ENCODE measurements around the gene MFAP5. TPM values are rescaled to one million over a fixed set of nuclear protein-coding genes. Genes with fewer than 3 reads are reported as not detected.

Gene MFAP5
- total and polyA plus RNA-seq, 2 donors (not counting 1 experiment from before 2014, with no cell fraction given) = 1.3 to 2.0 TPM

GRCh38 chr12:8642775-8643174 lies 19.9 kb downstream of the MFAP5 start:
- Histone ChIP-seq H3K4me2 (ENCODE audit: extremely low read depth, insufficient read depth, low read length) (no peak overlapping the region), H3K9ac (ENCODE audit: insufficient read depth, low read length) (no peak overlapping the region), H3K4me1 (ENCODE audit: control insufficient read depth, extremely low read depth, insufficient read depth, low read length) (no peaks in the 10 kb centered on the region), H3K27me3 (ENCODE audit: control insufficient read depth, insufficient read depth, low read length) (no peaks in the 10 kb centered on the region), H3K9me3 (ENCODE audit: control insufficient read depth, insufficient read depth, low read depth, low read length) (no peaks in the 10 kb centered on the region), H2AFZ (ENCODE audit: low read length) (no peak overlapping the region), H3K79me2 (ENCODE audit: control insufficient read depth, insufficient read depth, low read length) (no peaks in the 10 kb centered on the region), H3K36me3 (ENCODE audit: control insufficient read depth, insufficient read depth, low read length) (no peaks in the 10 kb centered on the region), H4K20me1 (ENCODE audit: control insufficient read depth, extremely low read depth, insufficient read depth, low read length) (no peaks in the 10 kb centered on the region), H3K27ac (ENCODE audit: insufficient read depth, low read length) (no peak overlapping the region), H3K4me3 (replicated peaks in 1 of 4; ENCODE audit: control extremely low read depth in 1 of 4, insufficient read depth in 1 of 4, low read depth in 3 of 4, low read length in 4 of 4) (no peak overlapping the region)
- no peak for TF ChIP-seq EZH2 (IDR thresholded peaks at IDR 0.05; ENCODE audit: low read length, missing control alignments)
- TF ChIP-seq, protein P1, sequence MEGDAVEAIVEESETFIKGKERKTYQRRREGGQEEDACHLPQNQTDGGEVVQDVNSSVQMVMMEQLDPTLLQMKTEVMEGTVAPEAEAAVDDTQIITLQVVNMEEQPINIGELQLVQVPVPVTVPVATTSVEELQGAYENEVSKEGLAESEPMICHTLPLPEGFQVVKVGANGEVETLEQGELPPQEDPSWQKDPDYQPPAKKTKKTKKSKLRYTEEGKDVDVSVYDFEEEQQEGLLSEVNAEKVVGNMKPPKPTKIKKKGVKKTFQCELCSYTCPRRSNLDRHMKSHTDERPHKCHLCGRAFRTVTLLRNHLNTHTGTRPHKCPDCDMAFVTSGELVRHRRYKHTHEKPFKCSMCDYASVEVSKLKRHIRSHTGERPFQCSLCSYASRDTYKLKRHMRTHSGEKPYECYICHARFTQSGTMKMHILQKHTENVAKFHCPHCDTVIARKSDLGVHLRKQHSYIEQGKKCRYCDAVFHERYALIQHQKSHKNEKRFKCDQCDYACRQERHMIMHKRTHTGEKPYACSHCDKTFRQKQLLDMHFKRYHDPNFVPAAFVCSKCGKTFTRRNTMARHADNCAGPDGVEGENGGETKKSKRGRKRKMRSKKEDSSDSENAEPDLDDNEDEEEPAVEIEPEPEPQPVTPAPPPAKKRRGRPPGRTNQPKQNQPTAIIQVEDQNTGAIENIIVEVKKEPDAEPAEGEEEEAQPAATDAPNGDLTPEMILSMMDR (conservative IDR thresholded peaks at IDR 0.05 in 1 of 2, IDR thresholded peaks at IDR 0.05 in 1 of 2; ENCODE audit: low read depth in 1 of 2, low read length in 2 of 2) = no peak
- DNase-seq (ENCODE audit: low read depth in 2 of 2) = no peak

GRCh38 chr12:8639936-8640335 lies 22.7 kb downstream of the MFAP5 start:
- no peak overlapping the region for H3K27ac ChIP-seq (ENCODE audit: insufficient read depth, low read length)
- H3K36me3 ChIP-seq (ENCODE audit: control insufficient read depth, insufficient read depth, low read length) = no peaks in the 10 kb centered on the region
- H3K9ac ChIP-seq (ENCODE audit: insufficient read depth, low read length) = no peak overlapping the region
- no peak overlapping the region for H2AFZ ChIP-seq (ENCODE audit: low read length)
- H3K79me2 ChIP-seq (ENCODE audit: control insufficient read depth, insufficient read depth, low read length) = no peaks in the 10 kb centered on the region
- no peak for TF ChIP-seq EZH2 (IDR thresholded peaks at IDR 0.05; ENCODE audit: low read length, missing control alignments)
- TF ChIP-seq, protein P1 (conservative IDR thresholded peaks at IDR 0.05 in 1 of 2, IDR thresholded peaks at IDR 0.05 in 1 of 2; ENCODE audit: low read depth in 1 of 2, low read length in 2 of 2) = no peak
- no peak for DNase-seq (ENCODE audit: low read depth in 2 of 2)
- no peak overlapping the region for H3K4me2 ChIP-seq (ENCODE audit: extremely low read depth, insufficient read depth, low read length)
- H3K27me3 ChIP-seq (ENCODE audit: control insufficient read depth, insufficient read depth, low read length) = no peaks in the 10 kb centered on the region
- no peaks in the 10 kb centered on the region for H3K4me1 ChIP-seq (ENCODE audit: control insufficient read depth, extremely low read depth, insufficient read depth, low read length)
- no peaks in the 10 kb centered on the region for H4K20me1 ChIP-seq (ENCODE audit: control insufficient read depth, extremely low read depth, insufficient read depth, low read length)
- H3K9me3 ChIP-seq (ENCODE audit: control insufficient read depth, insufficient read depth, low read depth, low read length) = no peaks in the 10 kb centered on the region
- no peak overlapping the region for H3K4me3 ChIP-seq (replicated peaks in 1 of 4; ENCODE audit: control extremely low read depth in 1 of 4, insufficient read depth in 1 of 4, low read depth in 3 of 4, low read length in 4 of 4)

GRCh38 chr12:8638951-8639350 lies 23.7 kb downstream of the MFAP5 start:
- DNase-seq (ENCODE audit: low read depth in 2 of 2) = no peak
- Histone ChIP-seq H3K4me3 (replicated peaks in 1 of 4; ENCODE audit: control extremely low read depth in 1 of 4, insufficient read depth in 1 of 4, low read depth in 3 of 4, low read length in 4 of 4) (no peak overlapping the region), H3K36me3 (ENCODE audit: control insufficient read depth, insufficient read depth, low read length) (no peaks in the 10 kb centered on the region), H2AFZ (ENCODE audit: low read length) (no peak overlapping the region), H3K27me3 (ENCODE audit: control insufficient read depth, insufficient read depth, low read length) (no peaks in the 10 kb centered on the region), H3K9me3 (ENCODE audit: control insufficient read depth, insufficient read depth, low read depth, low read length) (no peaks in the 10 kb centered on the region), H3K9ac (ENCODE audit: insufficient read depth, low read length) (no peak overlapping the region), H3K27ac (ENCODE audit: insufficient read depth, low read length) (no peak overlapping the region), H3K4me1 (ENCODE audit: control insufficient read depth, extremely low read depth, insufficient read depth, low read length) (no peaks in the 10 kb centered on the region), H3K4me2 (ENCODE audit: extremely low read depth, insufficient read depth, low read length) (no peak overlapping the region), H3K79me2 (ENCODE audit: control insufficient read depth, insufficient read depth, low read length) (no peaks in the 10 kb centered on the region), H4K20me1 (ENCODE audit: control insufficient read depth, extremely low read depth, insufficient read depth, low read length) (no peaks in the 10 kb centered on the region)
- TF ChIP-seq, protein P1 (conservative IDR thresholded peaks at IDR 0.05 in 1 of 2, IDR thresholded peaks at IDR 0.05 in 1 of 2; ENCODE audit: low read depth in 1 of 2, low read length in 2 of 2) = no peak
- no peak for TF ChIP-seq EZH2 (IDR thresholded peaks at IDR 0.05; ENCODE audit: low read length, missing control alignments)

All from fibroblast of lung (primary cell).